Naive B cell (primary cell): ENCODE data around the gene EPS15. TPM values are rescaled to one million over a fixed set of nuclear protein-coding genes. Genes with fewer than 3 reads are reported as not detected.

Experiments
- ATAC-seq, 2 donors: fragments of 150-1000 bp; cut with Tn5 transposase; 2 replicates each; pipeline ENCODE4 v1.10.0; 2021; ENCODE audit warnings: low read depth in 2 of 2, mild to moderate bottlenecking in 2 of 2, moderate library complexity in 2 of 2
- DNase-seq: peaks from one replicate; pipeline ENCODE4 v3.0.0; 2022
- H3K27ac Mint-ChIP-seq, 6 donors: one replicate each; pipeline ENCODE4 v1.8.0; 2020 to 2022; ENCODE audit warnings: mild to moderate bottlenecking in 6 of 6, mixed read lengths in 6 of 6, moderate library complexity in 5 of 6, inconsistent platforms in 2 of 6
- H3K27me3 Mint-ChIP-seq, 3 donors: one replicate each; pipeline ENCODE4 v1.8.0; 2021 to 2022; ENCODE audit warnings: mixed read lengths in 3 of 3, mild to moderate bottlenecking in 1 of 3
- H3K36me3 Mint-ChIP-seq, 2 donors: one replicate each; pipeline ENCODE4 v1.8.0; 2020 to 2022; ENCODE audit warnings: mixed read lengths in 2 of 2, inconsistent platforms in 1 of 2, mild to moderate bottlenecking in 1 of 2
- H3K4me1 Mint-ChIP-seq, 3 donors: one replicate each; pipeline ENCODE4 v1.8.0; 2020 to 2022; ENCODE audit warnings: mixed read lengths in 3 of 3, inconsistent platforms in 1 of 3, mild to moderate bottlenecking in 1 of 3, moderate library complexity in 1 of 3
- H3K4me3 Mint-ChIP-seq, 8 donors: one replicate each; pipeline ENCODE4 v1.8.0; 2020 to 2022; ENCODE audit warnings: mild to moderate bottlenecking in 8 of 8, mixed read lengths in 8 of 8, moderate library complexity in 8 of 8, inconsistent platforms in 2 of 8
- H3K9me3 Mint-ChIP-seq, 7 donors: one replicate each; pipeline ENCODE4 v1.8.0; 2020 to 2022; ENCODE audit warnings: mixed read lengths in 7 of 7, mild to moderate bottlenecking in 5 of 7, inconsistent platforms in 2 of 7, moderate library complexity in 1 of 7
- polyA plus RNA-seq, 6 donors: library from polyadenylated mRNA; unstranded; fragments of 300-500 nt; fragmentation: Illumina TruSeq; gene quantifications; one replicate each; pipeline ENCODE4 v1.2.3, GENCODE V29; 2021; ENCODE audit warnings: low read depth in 6 of 6

EPS15 gene
- polyA plus RNA-seq, 6 donors from 2014 or later: 40.6 to 76.5 (median 67.9) TPM

DNA sequence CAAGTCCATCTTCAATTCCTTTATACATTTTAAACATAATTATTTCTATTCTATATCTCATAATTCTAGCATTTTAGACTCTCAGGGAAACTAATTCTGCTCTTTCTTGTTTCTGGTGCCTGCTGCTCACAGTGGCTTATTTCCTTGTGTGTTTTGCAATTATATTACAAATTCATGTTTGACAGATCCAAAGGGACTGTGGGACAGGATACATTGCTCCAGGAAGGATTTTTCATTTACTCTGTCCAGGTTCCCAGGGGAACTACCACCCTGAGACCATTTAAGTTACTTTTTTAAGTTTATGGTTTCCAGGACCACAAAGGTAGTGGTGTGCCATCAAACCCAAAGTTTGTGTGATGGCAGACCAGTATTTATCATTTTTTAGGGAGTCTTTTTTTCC is 195.3 kb downstream of the EPS15 start:
- H3K27ac Mint-ChIP-seq: no peak overlapping the region
- H3K4me3 Mint-ChIP-seq: no peak overlapping the region
- peaks cover 7 to 20% (median 11%) of the 10 kb centered on the region in 3 donors for H3K27me3 Mint-ChIP-seq
- ATAC-seq (no peak), DNase-seq (no peak)
- H3K36me3 Mint-ChIP-seq: no peaks in the 10 kb centered on the region
- H3K4me1 Mint-ChIP-seq: no peaks in the 10 kb centered on the region
- no peaks in the 10 kb centered on the region for H3K9me3 Mint-ChIP-seq

DNA sequence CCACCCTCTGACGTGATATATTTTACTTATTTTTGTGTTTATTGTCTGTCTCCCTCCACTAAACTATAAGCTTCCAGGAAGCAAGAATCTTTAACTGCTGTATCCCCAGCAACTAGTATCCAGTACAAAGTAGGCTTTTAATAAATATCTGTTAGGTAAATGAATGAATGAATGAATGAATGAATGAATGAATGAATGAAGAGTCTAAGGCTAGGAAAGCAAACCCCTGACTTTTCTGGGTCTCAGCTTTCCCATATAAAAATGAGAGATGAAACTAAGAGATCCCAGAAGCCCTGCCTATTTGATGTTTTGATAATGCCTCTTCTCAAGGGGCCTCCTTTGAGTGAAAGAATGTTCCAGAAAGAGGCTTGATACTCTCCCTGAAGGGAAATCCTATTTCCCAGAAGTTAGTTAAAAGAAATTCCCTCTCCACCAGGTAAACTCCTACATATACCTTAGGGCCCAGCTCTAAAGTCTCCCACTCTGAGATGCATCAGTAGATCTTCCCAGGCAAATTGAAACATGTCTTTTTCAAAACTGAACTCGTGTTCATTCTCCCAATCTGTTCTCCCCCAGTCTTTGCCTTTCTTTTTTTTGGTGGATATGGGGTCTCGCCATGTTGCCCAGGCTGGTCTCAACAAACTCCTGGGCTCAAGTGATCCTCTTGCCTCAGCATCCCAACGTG is 196.5 kb downstream of the EPS15 start:
- Mint-ChIP-seq H3K4me1 (no peaks in the 10 kb centered on the region), H3K27me3 (peaks cover 5 to 10% (median 5%) of the 10 kb centered on the region in 3 donors), H3K36me3 (no peaks in the 10 kb centered on the region), H3K4me3 (no peak overlapping the region), H3K27ac (no peak overlapping the region), H3K9me3 (no peaks in the 10 kb centered on the region)
- ATAC-seq (no peak), DNase-seq (no peak)

DNA sequence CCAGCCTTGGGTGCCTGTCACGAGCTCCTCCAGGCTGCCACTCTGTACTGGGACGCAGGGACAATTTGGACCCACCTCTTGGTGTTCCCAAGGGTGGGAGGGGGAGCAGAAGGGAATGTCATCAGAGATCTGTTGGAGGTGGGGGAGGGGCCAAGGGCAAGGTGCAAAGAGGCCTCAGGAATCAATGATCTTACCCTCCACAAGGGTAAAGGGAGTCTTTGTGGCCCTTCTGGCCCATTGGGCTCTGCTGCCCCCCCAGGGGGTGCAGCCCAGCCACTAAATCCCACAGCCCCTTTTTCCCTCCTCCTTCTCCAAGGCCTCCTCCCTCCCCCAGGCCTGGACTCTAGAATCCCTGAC is 197.2 kb downstream of the EPS15 start:
- Mint-ChIP-seq H3K4me1 (no peaks in the 10 kb centered on the region), H3K27me3 (peaks cover 5 to 10% (median 5%) of the 10 kb centered on the region in 3 donors), H3K9me3 (no peaks in the 10 kb centered on the region), H3K36me3 (no peaks in the 10 kb centered on the region), H3K4me3 (no peak overlapping the region), H3K27ac (no peak overlapping the region)
- DNase-seq: no peak
- ATAC-seq: no peak

DNA sequence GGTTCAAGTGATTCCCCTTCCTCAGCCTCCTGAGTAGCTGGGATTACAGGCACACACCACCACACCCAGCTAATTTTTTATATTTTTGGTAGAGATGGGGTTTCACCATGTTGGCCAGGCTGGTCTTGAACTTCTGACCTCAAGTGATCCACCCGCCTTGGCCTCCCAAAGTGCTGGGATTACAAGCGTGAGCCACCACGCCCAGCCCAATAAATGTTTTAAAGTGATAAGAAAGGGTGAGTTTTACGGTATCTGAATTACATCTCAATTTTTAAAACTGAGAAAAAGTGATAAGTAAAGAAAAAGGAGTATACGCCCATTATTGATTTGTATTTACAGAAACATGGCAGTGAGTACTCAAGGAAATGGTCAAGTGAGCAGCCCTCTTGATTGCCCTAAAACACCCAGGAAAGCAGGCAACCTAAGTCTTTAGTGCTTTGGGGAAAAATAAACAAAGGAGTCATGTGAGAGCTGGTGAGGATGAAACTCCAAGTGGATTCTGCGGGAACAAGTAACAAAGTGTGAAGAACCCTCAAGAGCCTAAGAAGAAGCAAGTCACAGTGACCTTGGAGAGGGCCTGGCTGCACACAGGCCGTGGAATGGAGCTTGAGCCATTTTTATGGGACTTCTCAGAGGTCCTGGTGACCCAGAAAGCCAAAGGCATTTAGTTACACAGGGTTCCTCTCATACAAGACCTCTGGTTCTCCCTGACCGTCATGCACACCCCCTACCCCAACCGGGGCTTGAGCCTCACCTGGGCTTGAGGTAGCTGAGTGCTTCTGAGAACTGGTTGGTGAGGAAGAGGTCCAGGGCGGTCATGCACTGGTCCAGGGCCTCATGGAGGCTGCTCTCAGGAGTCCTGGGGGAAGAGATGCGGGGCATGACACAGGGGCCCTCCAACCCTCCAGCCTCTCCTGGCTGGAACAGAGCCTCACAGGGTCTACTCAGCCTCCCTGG is 197.8 kb downstream of the EPS15 start:
- H3K27ac Mint-ChIP-seq: no peak overlapping the region

DNA sequence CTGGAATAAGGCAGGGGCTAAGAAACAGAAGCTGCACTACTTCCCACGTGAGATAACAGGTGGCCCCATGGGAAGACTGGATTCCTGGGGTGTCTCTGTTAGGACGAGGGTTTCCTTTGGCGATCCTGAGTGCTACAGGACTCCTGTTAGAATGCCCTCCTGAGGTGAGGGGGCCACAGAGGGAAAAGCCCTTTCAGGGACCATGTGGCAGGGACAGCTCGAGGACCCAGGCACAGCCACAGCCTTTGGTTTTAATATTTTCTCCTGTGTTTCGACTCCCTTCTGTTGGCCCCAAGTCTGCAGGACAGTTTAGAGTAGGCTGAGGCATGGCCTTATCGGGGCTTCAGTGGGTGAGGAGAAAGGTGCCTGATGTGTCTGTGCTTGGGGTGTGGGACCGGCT is 201.3 kb downstream of the EPS15 start:
- no peak overlapping the region for H3K27ac Mint-ChIP-seq
- no peaks in the 10 kb centered on the region for H3K9me3 Mint-ChIP-seq
- peaks cover 0 to 5% (median 0%) of the 10 kb centered on the region in 3 donors for H3K27me3 Mint-ChIP-seq
- DNase-seq (no peak), ATAC-seq (no peak)
- H3K36me3 Mint-ChIP-seq: no peaks in the 10 kb centered on the region
- H3K4me3 Mint-ChIP-seq: no peak overlapping the region
- H3K4me1 Mint-ChIP-seq: no peaks in the 10 kb centered on the region

More for the DNA sequence above, 197.8 kb downstream of the EPS15 start:
- no peak for ATAC-seq
- H3K4me1 Mint-ChIP-seq: no peaks in the 10 kb centered on the region
- H3K27me3 Mint-ChIP-seq: peaks cover 5 to 6% (median 5%) of the 10 kb centered on the region in 3 donors
- no peaks in the 10 kb centered on the region for H3K9me3 Mint-ChIP-seq
- DNase-seq: no peak
- no peak overlapping the region for H3K4me3 Mint-ChIP-seq
- no peaks in the 10 kb centered on the region for H3K36me3 Mint-ChIP-seq

DNA sequence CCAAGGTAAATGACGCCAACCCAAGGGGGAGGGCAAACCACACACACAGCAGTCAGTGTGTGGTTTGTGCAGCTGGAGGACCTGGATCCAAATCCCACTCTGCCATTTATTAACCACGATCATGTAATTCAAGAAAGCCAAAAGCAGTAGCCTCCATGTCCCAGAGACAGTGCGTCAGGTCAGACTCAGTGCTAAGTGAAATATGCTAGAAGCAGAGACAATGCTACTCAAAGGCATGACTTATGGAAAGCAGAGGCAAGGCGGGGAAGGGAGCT is 202.3 kb downstream of the EPS15 start:
- DNase-seq: no peak
- H3K27me3 Mint-ChIP-seq: no peaks in the 10 kb centered on the region
- no peak overlapping the region for H3K27ac Mint-ChIP-seq
- no peaks in the 10 kb centered on the region for H3K4me1 Mint-ChIP-seq
- no peaks in the 10 kb centered on the region for H3K36me3 Mint-ChIP-seq
- ATAC-seq: no peak
- H3K9me3 Mint-ChIP-seq: no peaks in the 10 kb centered on the region
- H3K4me3 Mint-ChIP-seq: no peak overlapping the region

DNA sequence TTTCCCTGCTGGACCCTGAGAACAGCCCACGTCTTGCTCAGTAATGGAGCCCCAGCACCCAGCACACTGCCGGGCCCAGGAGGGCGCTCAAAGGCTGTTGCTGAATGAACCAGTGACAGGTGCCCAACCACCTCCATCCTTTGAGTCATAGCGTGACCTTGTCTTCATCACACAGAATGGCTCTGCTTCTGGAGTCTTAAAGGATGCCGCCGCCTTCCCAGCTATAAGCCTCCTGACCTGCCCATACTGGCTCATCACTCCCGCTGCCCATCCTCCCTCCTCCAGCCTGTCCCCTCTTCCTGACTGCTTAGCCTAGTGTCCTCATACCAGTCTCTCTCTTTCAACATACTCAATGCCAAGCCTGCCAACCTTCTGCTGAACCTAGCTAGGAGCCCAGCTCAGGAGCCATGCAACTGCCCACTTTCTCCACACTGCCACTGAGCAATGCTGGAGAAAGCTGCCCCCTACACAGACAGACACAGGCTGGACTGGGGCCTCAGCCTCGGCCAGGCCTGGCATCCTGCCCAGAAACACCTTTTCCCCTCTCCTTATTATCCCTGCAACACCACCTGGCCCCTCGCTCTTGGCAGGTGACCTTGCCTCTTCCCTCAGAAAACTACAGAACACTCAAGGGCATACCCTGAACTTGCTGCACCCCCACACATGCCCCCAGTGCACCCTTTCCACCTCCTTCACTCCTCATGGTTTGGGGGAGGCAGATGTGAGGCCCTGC is 202.8 kb downstream of the EPS15 start:
- H3K27me3 Mint-ChIP-seq: no peaks in the 10 kb centered on the region
- no peak for DNase-seq
- peak overlapping the region in 1 of 6 donors; percentile 14 for H3K27ac Mint-ChIP-seq
- H3K4me3 Mint-ChIP-seq: no peak overlapping the region
- H3K4me1 Mint-ChIP-seq: peaks cover 3 to 5% (median 4%) of the 10 kb centered on the region in 3 donors
- H3K9me3 Mint-ChIP-seq: no peaks in the 10 kb centered on the region
- no peak for ATAC-seq
- H3K36me3 Mint-ChIP-seq: no peaks in the 10 kb centered on the region

DNA sequence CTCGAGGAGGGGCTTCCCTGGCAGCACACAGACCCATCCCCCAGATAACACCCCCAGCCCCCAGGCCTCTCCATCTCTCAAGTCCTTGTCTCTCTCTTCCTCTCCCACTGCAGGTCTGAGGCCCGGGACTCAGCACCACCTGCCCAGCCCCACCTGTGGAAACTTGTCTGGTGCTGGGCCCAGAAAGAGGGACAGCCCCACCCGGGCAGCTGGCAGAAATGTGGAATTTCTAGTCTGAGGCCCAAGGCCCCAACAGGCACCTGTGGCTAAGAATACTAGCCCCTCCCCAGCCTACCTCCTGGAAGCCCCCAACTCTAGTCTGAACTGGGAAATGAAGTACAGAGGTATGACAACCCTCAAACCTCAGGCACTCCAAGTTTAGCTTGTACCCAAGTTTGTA is 204.1 kb downstream of the EPS15 start:
- Mint-ChIP-seq H3K27ac (peak overlapping the region in 2 of 6 donors; percentile 2 to 61), H3K4me3 (no peak overlapping the region), H3K27me3 (no peaks in the 10 kb centered on the region), H3K4me1 (peaks cover 10 to 13% (median 12%) of the 10 kb centered on the region in 3 donors), H3K36me3 (no peaks in the 10 kb centered on the region), H3K9me3 (no peaks in the 10 kb centered on the region)
- DNase-seq (no peak), ATAC-seq (no peak)

DNA sequence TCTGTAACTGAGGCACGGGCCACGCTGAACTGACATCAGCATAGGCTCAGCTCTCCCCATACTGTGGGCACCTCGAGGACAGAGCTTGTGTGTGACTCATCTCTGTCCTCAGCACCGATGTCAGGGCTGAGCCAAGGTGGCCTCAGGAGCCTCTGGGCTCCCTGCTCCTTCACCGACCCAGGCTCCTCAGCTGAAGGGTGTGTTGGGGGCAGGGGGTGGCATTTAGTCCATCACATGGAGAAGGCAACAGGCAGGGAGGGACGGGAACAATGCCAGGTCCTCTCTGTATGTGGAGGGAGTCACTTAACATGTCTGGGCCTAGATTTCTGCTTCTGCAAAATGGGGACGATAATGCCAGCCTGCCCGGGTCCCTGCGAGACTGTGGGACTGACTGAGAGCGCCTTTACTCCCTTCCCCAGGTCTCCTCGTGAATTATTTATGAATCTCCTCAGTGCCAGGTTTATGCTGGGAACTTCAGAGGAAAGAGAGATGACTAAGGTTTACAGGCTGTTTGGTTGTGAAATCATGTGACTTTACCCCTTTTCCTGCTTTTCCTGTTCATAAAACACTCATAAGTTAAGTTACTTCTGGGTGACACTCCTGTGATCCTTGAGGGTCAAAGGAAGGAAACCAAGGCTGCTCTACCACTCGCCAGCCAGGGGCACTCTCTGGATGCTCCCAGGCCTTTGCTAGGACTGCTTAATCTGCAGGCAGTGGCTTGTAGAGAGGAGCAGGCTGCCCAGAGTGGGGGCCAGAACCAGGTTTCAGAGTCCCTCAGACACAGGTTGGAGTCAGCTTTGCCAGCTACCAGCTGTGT is 204.9 kb downstream of the EPS15 start:
- Mint-ChIP-seq H3K36me3 (no peaks in the 10 kb centered on the region), H3K27ac (peak overlapping the region in 1 of 6 donors; percentile 59), H3K4me3 (no peak overlapping the region), H3K4me1 (peaks cover 10 to 13% (median 12%) of the 10 kb centered on the region in 3 donors), H3K27me3 (no peaks in the 10 kb centered on the region), H3K9me3 (no peaks in the 10 kb centered on the region)
- DNase-seq (no peak), ATAC-seq (no peak)

DNA sequence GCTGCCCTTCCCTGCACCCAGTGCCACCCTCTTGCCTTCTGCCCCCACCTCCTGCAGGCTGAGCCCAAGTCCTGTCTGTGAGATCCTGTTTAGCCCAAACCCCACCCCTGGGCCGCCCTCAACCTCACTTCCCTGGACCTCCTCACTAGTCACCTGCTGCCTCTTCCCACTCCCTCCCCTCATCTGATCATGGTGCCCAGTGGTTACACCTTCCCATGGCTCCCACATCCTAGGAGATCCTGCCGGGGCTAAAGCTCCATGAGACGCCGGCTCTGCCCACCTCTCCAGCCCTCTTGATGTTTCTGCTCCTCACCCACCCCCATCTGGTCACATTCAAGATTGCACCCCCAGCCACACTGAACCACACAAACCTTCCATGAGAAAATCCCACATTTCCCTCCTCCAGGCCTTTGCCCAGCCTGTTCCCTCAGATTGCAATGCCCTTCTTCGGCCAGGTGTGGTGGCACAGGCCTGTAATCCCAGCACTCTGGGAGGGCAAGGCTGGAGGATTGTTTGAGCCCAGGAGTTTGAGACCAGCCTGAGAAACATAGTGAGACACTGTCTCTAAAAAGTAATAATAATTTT is 205.7 kb downstream of the EPS15 start:
- peak overlapping the region in 2 of 6 donors; percentile 9 to 49 for H3K27ac Mint-ChIP-seq
- H3K4me3 Mint-ChIP-seq: peak overlapping the region in 1 of 8 donors; percentile 26
- H3K36me3 Mint-ChIP-seq: no peaks in the 10 kb centered on the region
- peaks cover 10 to 13% (median 12%) of the 10 kb centered on the region in 3 donors for H3K4me1 Mint-ChIP-seq
- H3K9me3 Mint-ChIP-seq: no peaks in the 10 kb centered on the region
- ATAC-seq: no peak
- DNase-seq: no peak
- no peaks in the 10 kb centered on the region for H3K27me3 Mint-ChIP-seq

DNA sequence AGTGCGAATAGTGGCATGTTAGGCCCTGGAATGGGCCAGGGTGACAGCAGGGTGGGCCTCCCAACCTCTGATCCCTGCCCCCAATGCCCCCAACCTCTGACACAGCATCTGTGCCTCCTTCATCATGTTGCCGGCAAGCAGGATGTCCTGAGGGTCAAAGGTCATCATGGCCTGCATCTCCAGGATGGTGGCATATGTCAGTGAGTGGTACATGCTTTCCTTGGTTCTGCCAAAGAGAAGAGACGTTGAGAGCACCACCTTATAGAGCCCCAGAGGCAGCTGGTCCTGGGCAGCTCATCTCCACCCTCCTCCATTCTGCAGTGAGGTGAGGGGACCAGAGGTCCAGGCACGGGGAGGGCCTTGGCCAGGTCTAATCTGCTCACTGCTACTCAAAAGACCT is 206.3 kb downstream of the EPS15 start:
- Mint-ChIP-seq H3K9me3 (no peaks in the 10 kb centered on the region), H3K36me3 (no peaks in the 10 kb centered on the region), H3K27me3 (no peaks in the 10 kb centered on the region), H3K4me3 (no peak overlapping the region), H3K4me1 (peaks cover 10 to 13% (median 12%) of the 10 kb centered on the region in 3 donors), H3K27ac (peak overlapping the region in 1 of 6 donors; percentile 76)
- ATAC-seq (no peak), DNase-seq (no peak)

DNA sequence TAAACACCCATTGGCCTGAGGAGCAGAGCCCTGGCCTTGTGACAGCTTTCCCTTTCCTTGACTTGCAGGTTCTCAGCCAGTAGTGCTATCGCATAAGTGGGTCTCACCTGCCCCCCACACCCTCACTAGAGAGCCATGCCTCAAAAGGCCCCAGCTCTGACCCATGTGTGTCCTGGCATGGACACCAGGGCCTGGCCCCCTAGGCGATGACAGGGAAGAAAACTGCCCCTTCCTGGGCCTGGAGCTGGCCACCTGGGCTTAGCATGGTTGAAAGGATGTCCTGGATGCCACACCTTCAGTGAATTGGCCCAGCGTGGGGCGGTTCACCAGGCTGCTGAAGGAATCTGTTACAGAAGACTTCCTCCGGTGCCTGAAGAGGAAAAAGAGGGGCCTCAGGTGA is 207.2 kb downstream of the EPS15 start:
- Mint-ChIP-seq H3K9me3 (no peaks in the 10 kb centered on the region), H3K27ac (no peak overlapping the region), H3K36me3 (no peaks in the 10 kb centered on the region), H3K27me3 (no peaks in the 10 kb centered on the region), H3K4me3 (no peak overlapping the region), H3K4me1 (peaks cover 10 to 13% (median 12%) of the 10 kb centered on the region in 3 donors)
- DNase-seq (no peak), ATAC-seq (no peak)
